ENCODE data around the gene CHST15. TPM values are rescaled to one million over a fixed set of nuclear protein-coding genes. Genes with fewer than 3 reads are reported as not detected.
A peak's percentile ranks its signal among the peaks of the same experiment; 100 is the strongest.

The CHST15 gene
- total RNA-seq, 2 experiments from 2014 or later: 14.7 to 26.4 TPM

GRCh38 chr10:124087672-124088634 is 5.4 kb downstream of the CHST15 start:
- Histone ChIP-seq H3K9me3 (ENCODE audit: low read length) (no peaks in the 10 kb centered on the region), H2AFZ (ENCODE audit: low read length) (no peak overlapping the region), H3K4me2 (ENCODE audit: low read length) (peak overlapping the region; percentile 85; the same call in 1 of the 2 replicates), H3K9me2 (ENCODE audit: insufficient read depth, low read length) (no peaks in the 10 kb centered on the region), H4K20me1 (ENCODE audit: insufficient read depth, low read length) (peaks cover 12% of the 10 kb centered on the region), H3K27ac (ENCODE audit: low read depth, low read length, poor library complexity, severe bottlenecking) (no peak overlapping the region), H3K36me3 (ENCODE audit: insufficient read depth, low read length) (peaks cover 11% of the 10 kb centered on the region; the same call in 1 of the 2 replicates), H3K4me3 (ENCODE audit: low read depth, low read length, poor library complexity, severe bottlenecking) (no peak overlapping the region), H3K4me1 (ENCODE audit: insufficient read depth, low read length, poor library complexity, severe bottlenecking) (peaks cover 54% of the 10 kb centered on the region), H3K79me2 (ENCODE audit: insufficient read depth, low read depth, low read length) (peaks cover 40% of the 10 kb centered on the region)
- CTCF ChIA-PET (ENCODE audit: unreplicated experiment): no interaction called here
- POLR2A ChIA-PET: interaction anchor here (0.6 to 1.6 kb wide), 2 partner anchors 12 to 65 kb away, joined by 3 to 6 read pairs; no protein-coding TSS in a partner anchor
- BruUV-seq (replicated peaks): no TSS peak
- intact Hi-C loops (cut with micrococcal nuclease; ENCODE audit: unreplicated experiment): no loop called here
- no peak for TF ChIP-seq CTCF (conservative IDR thresholded peaks at IDR 0.05; ENCODE audit: low read length)
- TF ChIP-seq EZH2phosphoT487 (IDR thresholded peaks at IDR 0.05; ENCODE audit: borderline replicate concordance, low read depth, low read length): no peak
- no peak for DNase-seq (ENCODE audit: low spot score)

- Histone ChIP-seq H2AFZ (ENCODE audit: low read length) (no peak overlapping the region), H3K4me1 (ENCODE audit: insufficient read depth, low read length, poor library complexity, severe bottlenecking) (peaks cover 57% of the 10 kb centered on the region), H3K27ac (ENCODE audit: low read depth, low read length, poor library complexity, severe bottlenecking) (no peak overlapping the region), H4K20me1 (ENCODE audit: insufficient read depth, low read length) (peaks cover 12% of the 10 kb centered on the region), H3K36me3 (ENCODE audit: insufficient read depth, low read length) (peaks cover 19% of the 10 kb centered on the region), H3K79me2 (ENCODE audit: insufficient read depth, low read depth, low read length) (peaks cover 49% of the 10 kb centered on the region), H3K9me3 (ENCODE audit: low read length) (no peaks in the 10 kb centered on the region), H3K9me2 (ENCODE audit: insufficient read depth, low read length) (no peaks in the 10 kb centered on the region), H3K4me2 (ENCODE audit: low read length) (no peak overlapping the region), H3K4me3 (ENCODE audit: low read depth, low read length, poor library complexity, severe bottlenecking) (no peak overlapping the region)
- BruUV-seq (replicated peaks): no TSS peak
- DNase-seq (ENCODE audit: low spot score): no peak
- POLR2A ChIA-PET: interaction anchor here (0.6 to 1.6 kb wide), 3 partner anchors 11 to 66 kb away, joined by 3 to 6 read pairs (median 5); no protein-coding TSS in a partner anchor
- CTCF ChIA-PET (ENCODE audit: unreplicated experiment): interaction anchor here (1.0 kb wide), 1 partner anchor 12 kb away, joined by 3 read pairs; no protein-coding TSS in a partner anchor
- no peak for TF ChIP-seq CTCF (conservative IDR thresholded peaks at IDR 0.05; ENCODE audit: low read length)
- no peak for TF ChIP-seq EZH2phosphoT487 (IDR thresholded peaks at IDR 0.05; ENCODE audit: borderline replicate concordance, low read depth, low read length)
- intact Hi-C loops (cut with micrococcal nuclease; ENCODE audit: unreplicated experiment): no loop called here
Observed at GRCh38 chr10:124086787-124087671, 6.4 kb downstream of the CHST15 start.
